Amniotic stem cell (primary cell): Measurements from ENCODE around the gene ALG1L2.
"Not testable (repeated sequence)": the region's sequence is repeated elsewhere in the genome, so short reads cannot be mapped to it uniquely, and the experiment has no call there.

Source experiments
- DNase-seq: peaks from one replicate; lab custom pipeline; 2025; lab: John Stamatoyannopoulos, UW

ALG1L2 gene

DNA sequence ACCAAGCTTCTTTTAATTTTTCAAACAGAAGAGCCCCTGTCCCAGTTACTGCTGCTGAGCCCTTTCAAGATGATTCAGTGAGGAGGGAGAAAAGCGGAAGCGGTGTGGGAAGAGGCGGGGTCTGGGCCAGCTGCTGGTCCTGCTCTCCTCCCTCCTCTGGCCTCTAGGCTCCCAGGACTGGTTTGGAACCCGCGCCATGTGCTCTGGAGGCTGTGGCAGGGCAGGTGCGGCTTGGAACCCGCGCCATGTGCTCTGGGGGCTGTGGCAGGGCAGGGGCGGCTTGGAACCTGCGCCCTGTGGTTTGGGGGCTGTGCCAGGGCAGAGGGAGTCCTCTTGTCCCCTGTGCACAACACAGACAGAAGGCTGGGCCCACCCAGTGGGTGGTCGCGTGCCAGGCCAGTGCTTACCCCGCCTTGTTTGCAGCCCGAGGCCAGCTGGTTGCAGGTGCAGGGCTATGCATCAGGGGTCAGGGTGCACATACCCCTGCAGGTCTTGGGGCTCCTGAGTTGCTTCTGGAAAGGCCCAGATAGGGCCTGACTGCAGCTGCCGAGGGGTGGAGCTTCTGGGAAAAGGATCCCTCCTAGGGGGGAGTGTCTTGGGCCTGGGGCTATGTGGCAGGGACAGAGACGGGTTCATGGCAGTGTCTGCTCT is 12.2 kb downstream of the ALG1L2 start:
- no peak for DNase-seq

DNA sequence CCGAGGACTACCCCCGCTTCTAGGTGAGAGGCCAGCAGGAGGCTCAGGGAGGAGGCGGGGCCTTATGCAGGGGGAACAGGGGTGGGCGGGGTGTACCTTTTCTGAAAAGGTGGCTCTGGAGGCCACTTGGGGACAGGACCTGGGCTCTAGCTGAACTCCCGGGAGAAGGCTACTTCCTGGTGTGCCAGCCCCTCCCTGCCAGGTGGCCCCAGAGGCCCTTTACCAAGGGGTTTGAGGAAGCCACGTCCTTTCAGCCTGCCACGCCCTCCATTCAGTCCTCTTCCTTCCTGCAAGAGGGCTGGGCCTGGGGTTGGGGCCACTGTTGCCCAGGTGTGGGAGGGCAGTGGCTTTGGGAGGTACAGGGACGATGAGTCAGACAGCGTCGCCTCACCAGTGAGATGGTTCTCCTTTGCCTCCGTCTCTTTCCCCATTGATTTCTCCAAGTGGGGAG is 12.9 kb downstream of the ALG1L2 start:
- not testable (repeated sequence) for DNase-seq

DNA sequence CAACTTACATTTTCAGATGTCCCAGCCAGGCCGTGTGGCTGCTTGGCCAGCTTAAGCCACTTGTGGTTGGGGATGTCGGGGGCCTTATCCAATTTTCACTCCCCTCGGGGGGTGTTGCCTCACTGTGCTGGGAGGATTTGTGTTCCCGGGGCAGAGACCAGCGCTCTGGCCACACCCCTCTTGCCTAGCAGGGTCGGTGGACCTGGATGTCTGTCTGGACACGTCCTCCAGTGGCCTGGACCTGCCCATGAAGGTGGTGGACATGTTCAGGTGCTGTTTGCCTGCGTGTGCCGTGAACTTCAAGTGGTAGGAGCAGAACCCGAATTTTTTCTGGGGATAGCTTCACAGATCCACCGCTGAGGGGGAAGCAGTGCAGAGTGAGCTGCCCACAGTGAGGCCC is 14.2 kb downstream of the ALG1L2 start:
- not testable (repeated sequence) for DNase-seq

DNA sequence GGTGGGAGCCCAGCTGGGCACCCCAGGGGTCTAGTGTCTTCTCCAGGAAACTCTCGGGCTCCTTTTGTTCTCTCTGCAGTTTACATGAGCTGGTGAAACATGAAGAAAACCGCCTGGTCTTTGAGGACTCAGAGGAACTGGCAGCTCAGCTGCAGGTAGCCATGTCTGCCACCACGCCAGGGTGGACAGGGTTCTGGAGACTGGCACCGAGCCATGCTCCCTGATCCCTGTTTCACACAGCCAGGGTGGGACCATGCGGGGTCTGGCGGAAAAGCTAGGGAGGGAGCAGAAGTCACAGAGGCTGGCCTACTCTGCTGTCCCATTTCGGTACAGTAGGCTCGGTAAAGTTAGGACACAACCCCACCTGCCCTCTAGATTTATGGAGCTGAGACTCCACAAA is 15.5 kb downstream of the ALG1L2 start:
- not testable (repeated sequence) for DNase-seq

DNA sequence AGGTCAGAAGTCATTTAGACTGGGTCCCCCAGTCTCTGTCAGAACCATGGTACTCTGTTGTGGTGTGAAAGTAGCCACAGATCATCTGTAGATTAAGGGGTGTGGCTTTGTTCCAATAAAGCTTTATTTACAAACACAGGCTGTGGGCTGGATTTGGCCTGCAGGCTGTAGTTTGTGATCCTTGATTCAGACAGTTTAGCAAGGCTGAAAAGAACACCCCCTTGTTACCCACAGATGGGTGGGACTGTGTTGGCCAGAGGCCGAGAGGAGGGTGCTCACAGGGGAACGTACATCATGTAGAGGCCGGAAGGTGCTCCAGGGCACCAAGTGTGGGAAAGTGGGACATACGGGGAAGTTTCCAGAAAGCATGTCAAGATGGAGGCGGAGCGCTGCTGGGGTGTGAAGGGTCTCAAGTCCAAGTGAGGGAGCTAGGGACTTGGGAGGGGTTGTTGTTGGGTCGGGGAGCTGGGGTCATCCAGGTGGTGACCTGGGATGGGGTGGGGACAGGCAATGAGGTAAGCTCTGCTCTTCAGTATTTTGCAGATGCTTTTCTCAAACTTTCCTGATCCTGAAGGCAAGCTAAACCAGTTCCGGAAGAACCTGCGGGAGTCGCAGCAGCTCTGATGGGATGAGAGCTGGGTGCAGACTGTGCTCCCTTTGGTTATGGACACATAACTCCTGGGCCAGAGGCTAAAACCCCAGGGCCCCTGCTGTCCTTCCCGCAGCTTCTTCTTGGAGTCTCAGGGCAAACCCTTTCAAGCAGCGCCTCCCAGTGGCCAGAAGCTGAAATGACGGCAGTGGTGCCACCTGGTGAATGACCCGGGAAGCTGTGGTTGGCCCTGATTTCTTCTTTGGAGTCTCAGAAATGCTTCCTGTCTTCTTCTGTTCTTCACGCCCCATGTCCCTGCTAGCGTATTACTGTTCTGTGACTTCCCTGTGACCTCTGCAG is 16.3 kb downstream of the ALG1L2 start:
- DNase-seq: not testable (repeated sequence)

DNA sequence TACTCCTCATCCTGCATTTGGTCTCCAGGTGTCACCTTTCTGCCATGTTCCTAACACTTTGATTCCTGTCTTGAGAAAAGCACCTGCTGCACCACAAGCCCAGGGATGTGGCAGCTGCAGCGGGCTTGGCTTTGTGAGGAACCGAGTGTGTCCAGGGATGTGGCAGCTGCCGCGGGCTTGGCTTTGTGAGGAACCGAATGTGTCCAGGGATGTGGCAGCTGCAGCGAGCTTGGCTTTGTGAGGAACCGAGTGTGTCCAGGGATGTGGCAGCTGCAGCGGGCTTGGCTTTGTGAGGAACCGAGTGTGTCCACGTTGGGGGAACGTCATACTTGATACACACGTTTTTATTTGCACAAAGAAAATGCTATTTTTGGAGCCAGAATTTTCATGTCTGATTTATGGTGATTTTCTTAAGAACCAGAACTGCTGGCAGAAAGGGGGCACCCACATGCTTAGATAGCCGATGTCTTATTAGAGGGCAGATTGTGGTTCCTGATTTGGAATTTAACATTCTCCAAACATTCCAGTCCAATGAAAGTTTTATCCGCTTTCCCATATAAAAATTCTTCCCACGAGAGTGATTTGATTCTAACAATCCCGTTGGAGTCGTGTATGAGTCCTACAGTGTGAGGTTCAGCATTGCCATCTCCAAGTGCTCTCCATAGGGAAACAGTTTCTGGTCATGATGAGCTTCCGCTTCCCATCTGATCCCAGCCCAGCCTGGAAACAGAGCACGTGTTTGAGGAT is 17.2 kb downstream of the ALG1L2 start:
- DNase-seq: not testable (repeated sequence)

DNA sequence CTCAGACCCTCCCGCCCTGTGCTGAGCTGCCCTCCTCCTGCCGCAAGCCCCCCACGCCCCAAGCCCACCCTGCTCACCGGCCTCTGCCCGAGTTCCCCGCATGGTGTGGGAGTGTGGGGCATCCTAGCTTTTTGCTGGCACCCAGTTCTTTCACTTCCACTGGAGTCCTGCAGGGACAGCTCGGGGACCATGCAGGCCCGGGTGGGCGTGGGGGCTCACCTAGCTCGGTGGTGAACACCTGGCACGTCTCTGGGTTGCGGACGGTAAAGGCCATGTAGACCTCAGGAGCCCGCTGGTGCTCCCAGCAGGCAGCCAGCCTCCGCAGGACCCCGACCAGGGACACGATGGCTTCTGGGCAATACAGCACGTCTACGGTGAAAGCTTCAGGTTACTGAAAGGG is 20.9 kb downstream of the ALG1L2 start:
- not testable (repeated sequence) for DNase-seq

DNA sequence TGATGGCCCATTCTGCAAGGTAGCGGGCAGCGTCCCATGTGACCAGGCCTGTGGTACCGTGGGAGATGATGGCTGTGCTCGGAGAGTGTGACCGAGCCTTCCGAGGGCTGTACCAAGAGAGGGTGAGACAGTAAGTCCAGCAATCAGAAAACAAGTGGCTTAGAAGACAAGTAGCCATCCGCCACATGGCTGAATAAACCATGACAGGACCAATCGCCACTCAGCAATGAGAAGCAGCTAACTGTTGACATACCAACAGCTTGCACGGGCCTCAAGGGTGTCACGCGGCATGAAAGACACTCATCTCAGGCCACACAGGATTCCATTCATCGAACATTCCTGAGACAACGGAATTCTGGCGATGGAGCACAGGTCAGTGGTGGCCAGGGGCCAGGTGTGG is 22.6 kb downstream of the ALG1L2 start:
- DNase-seq: not testable (repeated sequence)

DNA sequence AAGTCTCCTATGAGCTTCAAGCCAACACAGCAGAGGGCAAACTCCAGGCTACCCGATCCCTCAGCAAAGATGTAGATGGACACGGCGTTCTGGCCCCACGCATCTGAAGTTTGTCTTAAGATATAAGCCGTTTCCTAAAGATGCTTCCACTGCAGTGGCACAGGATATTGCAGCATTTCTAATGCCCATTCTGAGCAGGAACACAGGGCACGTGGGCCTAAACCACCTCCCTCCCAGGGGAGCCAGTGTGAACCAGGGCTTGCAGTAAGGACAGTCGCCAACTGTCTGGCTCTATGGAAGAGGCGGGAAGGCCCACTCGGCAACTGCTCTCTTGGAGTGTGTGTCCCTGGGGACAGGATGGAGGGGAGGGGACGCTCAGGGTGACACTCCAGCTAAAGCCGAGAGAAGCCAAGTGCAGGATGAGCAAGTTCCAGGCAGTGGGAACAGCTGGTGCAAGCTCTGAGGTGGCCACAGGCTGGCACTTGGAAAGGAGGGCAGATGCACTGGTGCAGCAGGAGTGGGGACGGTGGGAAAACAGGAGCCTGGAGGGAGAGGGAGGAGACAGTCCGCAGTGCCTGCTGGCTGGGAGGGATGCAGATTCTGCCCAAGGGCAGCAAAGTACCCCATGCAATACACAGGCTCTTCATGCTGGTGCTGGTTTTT is 25.8 kb downstream of the ALG1L2 start:
- DNase-seq: not testable (repeated sequence)

DNA sequence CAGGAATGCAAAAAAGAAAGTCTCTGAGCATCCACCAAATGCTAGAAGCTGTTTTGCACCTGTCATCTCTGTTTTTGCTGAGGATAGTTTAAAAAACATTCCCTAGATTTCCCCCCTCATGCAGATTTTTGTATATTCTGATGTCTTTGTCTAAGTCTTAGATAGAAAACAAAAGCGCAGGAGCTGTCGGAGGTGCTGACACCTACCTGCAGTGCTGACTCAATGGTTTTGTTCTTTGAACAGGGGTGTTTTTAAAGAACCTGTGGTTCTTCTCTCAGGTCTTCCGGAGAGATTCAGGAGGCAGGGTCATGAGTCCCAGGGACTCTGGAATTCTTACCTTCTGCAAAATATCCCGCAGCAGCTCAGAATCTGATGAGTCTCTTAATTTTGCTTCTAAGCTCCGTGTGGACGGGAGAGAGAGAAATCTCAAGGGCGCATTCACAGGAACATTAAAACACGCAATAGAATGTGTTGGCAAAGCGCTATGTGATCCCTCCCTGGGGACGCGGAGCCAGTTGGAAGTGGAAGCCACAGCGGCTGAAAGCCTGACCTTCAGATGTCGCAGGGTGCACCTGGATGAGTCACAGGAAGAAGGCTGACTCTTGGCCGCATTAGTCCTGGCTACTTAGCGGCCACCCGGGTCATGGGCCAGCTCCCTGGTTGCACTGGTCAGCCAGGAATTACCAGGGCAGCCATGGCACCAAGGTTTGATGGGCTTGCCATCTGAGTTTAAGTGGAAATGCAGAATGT is 27.4 kb downstream of the ALG1L2 start:
- DNase-seq: not testable (repeated sequence)

DNA sequence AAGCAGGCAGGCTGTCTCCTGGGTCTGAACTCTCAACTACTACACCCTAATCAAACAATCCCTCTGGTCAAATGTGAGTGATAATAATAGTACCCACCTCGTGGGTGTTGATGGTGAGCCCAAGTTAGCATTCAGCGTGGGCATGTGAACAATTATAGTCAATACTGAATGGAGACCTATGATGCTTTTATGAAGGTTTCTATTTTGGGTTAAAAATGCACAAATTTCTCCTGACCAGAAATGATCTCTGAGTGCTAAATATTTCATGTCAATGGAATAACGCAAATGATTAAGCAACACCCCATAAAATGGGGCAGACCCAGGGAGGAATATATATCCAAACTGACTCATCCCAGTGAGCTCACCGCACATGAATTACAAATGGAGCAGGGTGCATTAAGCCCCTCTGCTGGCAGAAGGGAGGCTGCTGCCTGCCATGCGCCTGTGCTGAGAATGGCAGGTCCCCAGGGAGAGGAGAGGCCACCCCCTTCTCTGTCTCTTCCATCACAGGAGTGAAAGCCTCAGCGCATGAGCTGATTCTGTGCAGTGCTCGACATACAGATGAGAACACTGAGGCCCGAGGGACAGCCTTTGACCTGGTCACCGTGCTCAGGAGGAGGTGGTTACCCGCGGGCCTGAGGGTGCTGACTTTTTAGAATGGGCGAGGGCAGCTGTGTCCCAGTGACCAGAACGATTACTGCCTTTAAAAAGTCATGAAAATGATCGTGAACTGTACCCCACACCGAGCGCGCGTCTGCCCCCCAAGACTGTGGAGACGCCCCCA is 28.9 kb downstream of the ALG1L2 start:
- DNase-seq: not testable (repeated sequence)

DNA sequence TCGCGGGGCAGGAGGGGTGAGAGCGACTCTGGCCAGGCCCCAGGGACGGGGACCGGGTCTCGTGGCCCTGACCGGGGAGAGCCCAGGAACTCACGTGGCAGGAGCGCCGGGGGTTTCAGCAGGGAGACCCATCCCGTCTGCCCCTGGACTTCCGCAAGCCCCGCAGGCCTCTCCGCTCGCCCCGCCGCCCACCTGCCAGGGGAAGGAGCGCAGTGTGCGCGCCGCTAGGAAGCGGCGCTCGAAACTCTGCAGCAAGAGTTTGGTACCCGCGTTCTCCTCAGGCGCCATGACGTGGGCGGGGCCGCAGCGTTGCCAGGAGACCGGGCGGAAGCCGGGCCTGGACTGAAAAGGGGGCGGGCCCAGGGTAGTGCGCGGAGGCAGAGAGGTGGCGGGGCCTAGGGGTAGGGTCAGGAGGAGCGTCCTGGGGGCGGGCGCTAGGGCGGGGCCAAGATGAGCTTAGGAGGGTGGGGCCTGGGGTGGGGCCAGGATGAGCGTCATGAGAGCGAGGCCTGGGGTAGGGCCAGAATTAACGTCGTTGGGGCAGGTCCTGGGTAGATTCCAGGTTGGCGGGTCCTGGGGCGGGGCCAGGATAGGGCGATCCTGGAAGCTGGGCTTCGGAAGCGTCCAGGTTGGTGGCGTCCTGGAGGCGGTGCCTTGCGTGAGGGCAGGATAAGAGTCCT is 29.7 kb downstream of the ALG1L2 start:
- DNase-seq: peak; percentile 97

DNA sequence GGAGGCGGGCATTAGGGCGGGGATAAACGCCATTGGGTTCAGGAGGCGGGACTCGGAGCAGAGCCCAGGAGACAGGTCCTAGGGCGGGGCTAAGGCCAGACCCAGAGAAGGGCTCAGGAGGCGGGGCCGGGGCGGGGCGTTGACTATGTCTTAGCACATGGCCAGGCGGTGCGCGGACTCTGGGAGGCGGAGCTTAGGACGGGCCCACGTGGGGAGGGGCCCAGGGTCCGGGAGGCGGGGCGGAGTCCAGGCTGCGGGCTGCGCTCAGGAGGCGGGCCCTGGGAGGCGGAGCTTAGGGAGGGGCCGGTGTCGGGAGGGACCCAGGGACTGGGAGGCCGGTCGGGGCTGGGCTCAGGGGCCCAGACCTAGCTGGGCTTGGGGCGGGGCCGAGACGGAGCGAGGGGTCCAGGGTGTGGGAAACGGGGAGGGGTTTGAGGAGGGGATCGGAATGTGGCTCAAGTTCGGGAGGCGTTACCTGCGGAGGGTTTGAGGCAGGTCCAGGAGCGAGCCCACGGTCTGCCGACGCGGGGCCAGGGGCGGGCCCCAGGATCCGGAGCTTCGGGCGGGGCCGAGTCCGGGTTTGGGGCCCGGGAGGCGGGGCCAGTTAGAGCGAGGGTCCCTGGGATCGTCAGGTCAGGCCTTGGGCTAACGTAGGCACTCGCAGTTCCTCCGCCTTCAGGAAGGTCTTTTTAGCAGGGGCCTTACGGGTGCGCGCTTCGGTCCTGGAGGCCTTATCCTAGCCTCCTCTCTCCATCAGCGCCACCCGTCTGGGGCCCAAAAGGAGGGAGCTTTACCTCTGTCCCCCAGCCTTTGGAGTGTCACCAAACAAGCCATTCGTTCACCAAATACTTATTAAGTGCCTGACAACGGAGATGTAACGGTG is 30.5 kb downstream of the ALG1L2 start:
- DNase-seq: peak; percentile 97

DNA sequence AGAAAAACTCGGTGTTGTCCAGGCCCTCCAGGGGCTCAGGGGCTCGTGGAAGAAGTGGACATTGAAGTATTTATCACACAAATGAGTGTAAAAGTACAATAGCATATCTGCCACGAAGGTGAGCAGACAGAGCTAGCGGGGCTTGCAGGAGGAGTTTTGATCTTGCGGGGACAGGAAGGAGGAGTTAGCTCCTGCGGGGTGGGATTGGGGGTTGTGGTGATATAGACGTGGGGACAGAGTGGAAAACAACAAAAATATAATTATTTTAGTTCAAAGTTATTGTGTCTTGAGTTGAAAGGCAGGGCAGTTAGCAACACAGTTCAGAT is 31.1 kb downstream of the ALG1L2 start:
- not testable (repeated sequence) for DNase-seq

DNA sequence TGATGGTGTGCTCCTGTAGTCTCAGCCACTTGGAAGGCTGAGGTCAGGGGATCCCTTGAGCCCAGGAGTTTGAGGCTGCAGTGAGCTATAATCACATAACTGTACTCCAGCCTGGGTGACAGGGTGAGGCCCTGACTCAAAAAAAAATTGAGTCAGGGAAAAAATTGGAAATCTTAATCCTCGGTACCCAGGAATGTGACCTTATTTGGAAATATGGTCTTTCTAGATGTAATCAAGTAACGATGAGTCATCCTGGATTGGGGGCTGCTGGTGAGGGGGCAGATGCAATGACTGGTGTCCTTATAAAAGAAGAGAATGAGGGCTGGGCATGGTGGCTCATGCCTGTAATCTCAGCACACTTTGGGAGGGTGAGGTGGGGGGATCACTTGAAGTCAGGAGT is 33.8 kb downstream of the ALG1L2 start:
- DNase-seq: not testable (repeated sequence)

DNA sequence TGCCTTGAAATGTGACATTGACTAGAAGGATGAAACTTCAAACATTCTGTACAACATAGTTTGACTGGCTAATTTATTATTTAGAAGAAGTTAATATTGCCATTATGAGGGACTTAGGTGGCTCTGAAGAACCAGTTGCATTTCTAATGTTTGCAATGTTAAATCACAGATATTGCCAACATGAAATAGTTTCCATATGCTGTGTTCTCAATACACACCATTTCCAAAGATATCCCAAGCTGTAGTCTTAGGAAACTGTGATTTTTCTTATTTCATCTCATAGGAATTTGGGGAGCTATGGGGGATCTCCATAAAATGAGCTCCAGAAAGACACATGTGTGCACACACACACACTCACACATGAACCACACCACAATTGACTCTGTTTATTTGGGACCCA is 36.3 kb downstream of the ALG1L2 start:
- DNase-seq: no peak

DNA sequence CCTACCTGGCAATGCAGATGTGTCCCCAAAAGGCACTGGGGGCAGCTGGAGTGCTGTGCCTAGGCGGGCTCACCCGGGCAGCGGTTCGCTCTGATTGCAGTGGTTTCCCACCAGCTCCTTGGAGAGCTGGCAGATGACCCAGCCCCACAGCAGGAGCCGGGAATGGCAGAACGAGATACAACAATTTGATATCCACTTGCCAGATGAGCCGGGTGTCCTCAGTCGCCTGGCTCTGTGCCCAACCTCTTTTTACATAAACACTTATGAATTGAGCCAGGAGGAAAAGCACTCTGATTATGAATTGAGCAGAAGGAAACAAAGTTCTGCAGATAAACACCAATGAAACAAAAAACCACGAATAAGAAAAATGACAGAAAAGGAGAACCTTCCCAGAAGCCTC is 38.2 kb downstream of the ALG1L2 start:
- DNase-seq: not testable (repeated sequence)

DNA sequence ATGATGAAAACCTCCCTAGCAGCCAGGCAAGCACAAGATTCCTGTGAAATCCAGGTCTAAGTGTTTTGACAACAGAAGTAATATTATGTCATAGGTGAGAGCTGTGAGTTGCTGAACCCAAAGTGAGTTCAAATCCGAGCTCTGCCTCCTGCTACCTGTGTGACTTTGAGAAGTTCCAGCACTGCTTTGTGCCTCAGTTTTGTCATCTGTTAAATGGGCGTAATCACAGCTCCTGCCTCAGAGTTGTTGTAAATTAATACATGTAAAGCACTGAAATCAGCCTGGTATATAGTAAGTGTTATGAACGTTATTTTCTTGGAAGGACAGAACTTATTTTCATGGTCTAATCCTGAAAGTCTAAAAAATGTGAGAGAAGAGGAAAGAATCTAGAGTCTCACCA is 38.7 kb downstream of the ALG1L2 start:
- not testable (repeated sequence) for DNase-seq
